Islet precursor cell (in vitro differentiated cells): ENCODE results near the gene C10orf67.

Source experiments
- DNase-seq: peaks from one replicate; pipeline ENCODE4 v3.0.0-alpha.2; 2018

Gene C10orf67

DNA sequence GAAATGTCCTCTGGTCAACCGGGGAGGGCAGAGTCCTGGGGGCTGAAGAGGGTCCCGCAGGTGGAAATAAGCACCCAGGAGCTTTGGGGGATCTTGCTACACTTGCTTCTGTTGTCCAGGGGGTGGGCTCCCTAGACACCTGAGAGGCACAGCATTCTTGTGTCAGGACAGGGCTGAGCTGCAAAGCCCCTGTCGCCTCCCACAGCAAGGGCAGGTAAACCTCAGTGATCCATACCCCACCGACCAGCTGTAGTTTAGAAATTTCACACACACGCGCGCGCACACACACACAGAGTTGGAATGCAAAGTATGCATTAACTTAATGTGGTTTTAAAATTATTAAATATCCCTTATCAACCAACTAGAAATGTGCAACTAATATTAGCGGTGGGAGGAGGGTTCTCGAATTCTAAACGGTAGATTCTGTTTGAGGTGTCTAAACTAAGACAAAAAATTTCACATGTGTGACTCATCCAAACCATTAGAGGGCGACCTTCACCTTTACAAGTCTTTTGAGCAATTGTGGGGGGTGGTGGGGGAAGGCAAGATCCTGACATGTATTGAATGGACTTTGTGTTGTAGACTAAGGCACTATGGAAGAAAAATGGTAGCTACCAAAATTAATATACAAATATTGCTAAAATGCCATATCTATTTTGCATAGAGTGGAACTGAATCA lies 186.8 kb downstream of the C10orf67 start:
- DNase-seq = no peak

DNA sequence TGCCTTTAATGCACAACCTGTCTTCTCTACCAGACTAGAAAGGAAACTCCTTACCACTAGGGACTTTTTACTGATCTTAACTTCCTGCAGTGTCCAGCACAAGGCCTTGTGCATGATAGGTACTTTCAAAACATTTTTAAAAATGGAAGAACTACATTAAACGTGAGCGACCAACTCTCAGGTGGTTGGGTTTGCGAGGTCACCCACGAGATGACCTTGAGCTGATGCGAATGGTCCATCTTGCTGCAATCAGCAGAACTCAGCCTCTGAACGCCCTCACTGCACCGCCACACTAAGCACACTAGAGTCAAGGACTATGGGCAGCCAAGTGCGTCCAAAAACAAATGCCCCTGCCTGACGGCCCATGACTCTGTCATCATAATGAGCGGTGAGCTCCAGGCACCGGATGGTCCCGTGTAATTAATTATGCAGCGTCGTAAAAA lies 187.3 kb downstream of the C10orf67 start:
- no peak for DNase-seq

DNA sequence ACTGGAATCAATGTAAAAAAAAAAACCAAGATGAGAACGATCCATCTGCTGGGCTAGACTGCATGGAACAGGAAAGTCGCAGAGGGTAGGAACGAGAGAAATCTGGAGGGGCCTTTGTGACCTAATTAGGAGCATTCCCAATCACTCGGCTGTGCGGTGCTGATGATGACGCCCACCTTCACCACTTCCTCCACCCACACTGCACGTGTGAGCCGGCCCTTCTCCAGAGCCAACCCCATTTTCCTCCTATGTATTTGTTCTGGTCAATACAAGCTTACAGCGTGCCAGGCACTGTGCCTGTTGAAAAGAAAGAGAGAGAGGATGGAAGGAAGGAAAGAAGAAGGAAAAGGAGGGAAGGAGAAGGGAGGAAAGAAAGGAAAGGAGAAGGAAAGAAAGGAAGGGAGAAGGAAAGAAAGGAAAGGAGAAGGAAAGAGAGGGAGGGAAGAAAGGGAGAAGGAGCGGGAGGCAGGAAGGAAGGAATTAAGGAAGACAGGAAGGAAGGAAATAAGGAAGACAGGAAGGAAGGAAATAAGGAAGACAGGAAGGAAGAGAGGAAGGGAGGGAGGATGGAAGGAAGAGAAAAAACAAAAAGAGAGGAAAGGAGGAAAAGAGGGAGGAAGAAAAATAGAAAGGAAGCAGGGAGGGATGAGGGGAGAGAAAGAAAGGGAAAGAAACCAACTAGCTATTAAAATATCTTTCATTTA lies 188.0 kb downstream of the C10orf67 start:
- DNase-seq = no peak

DNA sequence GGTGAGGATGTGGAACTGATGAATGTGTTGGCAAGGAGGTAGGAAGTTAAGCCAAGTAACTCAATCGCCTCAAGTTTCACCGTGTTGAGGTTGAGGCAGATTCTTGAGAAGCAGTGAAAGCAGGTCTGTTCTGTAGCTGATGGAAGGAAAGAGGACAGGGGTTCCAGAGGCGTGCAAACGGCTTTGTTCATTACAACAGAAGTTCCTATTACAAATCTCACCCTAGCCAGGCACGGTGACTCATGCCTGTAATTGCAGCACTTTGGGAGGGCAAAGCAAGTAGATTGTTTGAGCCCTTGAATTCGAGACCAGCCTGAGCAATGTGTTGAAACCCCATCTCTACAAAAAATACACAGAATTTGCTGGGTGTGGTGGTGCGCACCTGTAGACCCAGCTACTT lies 189.4 kb downstream of the C10orf67 start:
- DNase-seq = peak; percentile 71
